Measurements from ENCODE around the gene CENPP.

CENPP gene

GRCh38 chr9:92504881-92505280 lies 179.1 kb downstream of the CENPP start:
- no peak overlapping the region for H3K27ac ChIP-seq (ENCODE audit: low read length)

GRCh38 chr9:92506184-92506857 lies 180.6 kb downstream of the CENPP start:
- no peak overlapping the region for H3K4me3 ChIP-seq (ENCODE audit: low read length)
- no peak overlapping the region for H3K27ac ChIP-seq (ENCODE audit: low read length)
- no peaks in the 10 kb centered on the region for H3K27me3 ChIP-seq (ENCODE audit: control insufficient read depth, insufficient read depth, low read length)
- H3K36me3 ChIP-seq (ENCODE audit: control insufficient read depth, low read depth, low read length), result no peaks in the 10 kb centered on the region
- H3K9ac ChIP-seq (ENCODE audit: low read length), result no peak overlapping the region
- H3K4me1 ChIP-seq (ENCODE audit: control insufficient read depth, low read depth, low read length), result peaks cover 6% of the 10 kb centered on the region
- no peaks in the 10 kb centered on the region for H3K9me3 ChIP-seq (ENCODE audit: control insufficient read depth, low read depth, low read length)

More at GRCh38 chr9:92504881-92505280, 179.1 kb downstream of the CENPP start:
- Histone ChIP-seq H3K4me3 (ENCODE audit: low read length) (no peak overlapping the region), H3K4me1 (ENCODE audit: control insufficient read depth, low read depth, low read length) (peaks cover 6% of the 10 kb centered on the region), H3K9me3 (ENCODE audit: control insufficient read depth, low read depth, low read length) (no peaks in the 10 kb centered on the region), H3K36me3 (ENCODE audit: control insufficient read depth, low read depth, low read length) (no peaks in the 10 kb centered on the region), H3K27me3 (ENCODE audit: control insufficient read depth, insufficient read depth, low read length) (no peaks in the 10 kb centered on the region), H3K9ac (ENCODE audit: low read length) (no peak overlapping the region)

- Histone ChIP-seq H3K4me3 (ENCODE audit: low read length) (no peak overlapping the region), H3K9ac (ENCODE audit: low read length) (no peak overlapping the region), H3K9me3 (ENCODE audit: control insufficient read depth, low read depth, low read length) (no peaks in the 10 kb centered on the region), H3K36me3 (ENCODE audit: control insufficient read depth, low read depth, low read length) (no peaks in the 10 kb centered on the region), H3K4me1 (ENCODE audit: control insufficient read depth, low read depth, low read length) (peaks cover 6% of the 10 kb centered on the region), H3K27me3 (ENCODE audit: control insufficient read depth, insufficient read depth, low read length) (no peaks in the 10 kb centered on the region), H3K27ac (ENCODE audit: low read length) (no peak overlapping the region)
Measured at GRCh38 chr9:92507005-92507404, 181.3 kb downstream of the CENPP start.

GRCh38 chr9:92507496-92507895 lies 181.7 kb downstream of the CENPP start:
- H3K27ac ChIP-seq (ENCODE audit: low read length), result no peak overlapping the region
- H3K36me3 ChIP-seq (ENCODE audit: control insufficient read depth, low read depth, low read length), result no peaks in the 10 kb centered on the region
- peaks cover 6% of the 10 kb centered on the region for H3K4me1 ChIP-seq (ENCODE audit: control insufficient read depth, low read depth, low read length)
- H3K9me3 ChIP-seq (ENCODE audit: control insufficient read depth, low read depth, low read length), result no peaks in the 10 kb centered on the region
- no peak overlapping the region for H3K4me3 ChIP-seq (ENCODE audit: low read length)
- no peaks in the 10 kb centered on the region for H3K27me3 ChIP-seq (ENCODE audit: control insufficient read depth, insufficient read depth, low read length)
- H3K9ac ChIP-seq (ENCODE audit: low read length), result no peak overlapping the region

- Histone ChIP-seq H3K27me3 (ENCODE audit: control insufficient read depth, insufficient read depth, low read length) (no peaks in the 10 kb centered on the region), H3K4me3 (ENCODE audit: low read length) (no peak overlapping the region), H3K9me3 (ENCODE audit: control insufficient read depth, low read depth, low read length) (no peaks in the 10 kb centered on the region), H3K4me1 (ENCODE audit: control insufficient read depth, low read depth, low read length) (peaks cover 6% of the 10 kb centered on the region), H3K9ac (ENCODE audit: low read length) (no peak overlapping the region), H3K27ac (ENCODE audit: low read length) (no peak overlapping the region), H3K36me3 (ENCODE audit: control insufficient read depth, low read depth, low read length) (no peaks in the 10 kb centered on the region)
Measured at GRCh38 chr9:92508018-92508820, 182.5 kb downstream of the CENPP start.

- Histone ChIP-seq H3K27ac (ENCODE audit: low read length) (no peak overlapping the region), H3K27me3 (ENCODE audit: control insufficient read depth, insufficient read depth, low read length) (no peaks in the 10 kb centered on the region), H3K36me3 (ENCODE audit: control insufficient read depth, low read depth, low read length) (no peaks in the 10 kb centered on the region), H3K4me1 (ENCODE audit: control insufficient read depth, low read depth, low read length) (no peaks in the 10 kb centered on the region), H3K4me3 (ENCODE audit: low read length) (no peak overlapping the region), H3K9ac (ENCODE audit: low read length) (no peak overlapping the region), H3K9me3 (ENCODE audit: control insufficient read depth, low read depth, low read length) (no peaks in the 10 kb centered on the region)
Measured at GRCh38 chr9:92509050-92509449, 183.3 kb downstream of the CENPP start.

- Histone ChIP-seq H3K36me3 (ENCODE audit: control insufficient read depth, low read depth, low read length) (no peaks in the 10 kb centered on the region), H3K9me3 (ENCODE audit: control insufficient read depth, low read depth, low read length) (no peaks in the 10 kb centered on the region), H3K4me3 (ENCODE audit: low read length) (no peak overlapping the region), H3K4me1 (ENCODE audit: control insufficient read depth, low read depth, low read length) (no peaks in the 10 kb centered on the region), H3K27me3 (ENCODE audit: control insufficient read depth, insufficient read depth, low read length) (no peaks in the 10 kb centered on the region), H3K27ac (ENCODE audit: low read length) (no peak overlapping the region), H3K9ac (ENCODE audit: low read length) (no peak overlapping the region)
Measured at GRCh38 chr9:92510747-92511146, 185.0 kb downstream of the CENPP start.

GRCh38 chr9:92512622-92513021 lies 186.9 kb downstream of the CENPP start:
- H3K4me1 ChIP-seq (ENCODE audit: control insufficient read depth, low read depth, low read length), result peaks cover 10% of the 10 kb centered on the region
- no peak overlapping the region for H3K27ac ChIP-seq (ENCODE audit: low read length)
- no peaks in the 10 kb centered on the region for H3K9me3 ChIP-seq (ENCODE audit: control insufficient read depth, low read depth, low read length)
- H3K9ac ChIP-seq (ENCODE audit: low read length), result no peak overlapping the region
- no peaks in the 10 kb centered on the region for H3K36me3 ChIP-seq (ENCODE audit: control insufficient read depth, low read depth, low read length)
- H3K4me3 ChIP-seq (ENCODE audit: low read length), result no peak overlapping the region
- no peaks in the 10 kb centered on the region for H3K27me3 ChIP-seq (ENCODE audit: control insufficient read depth, insufficient read depth, low read length)

GRCh38 chr9:92513349-92513748 lies 187.6 kb downstream of the CENPP start:
- Histone ChIP-seq H3K36me3 (ENCODE audit: control insufficient read depth, low read depth, low read length) (no peaks in the 10 kb centered on the region), H3K9ac (ENCODE audit: low read length) (no peak overlapping the region), H3K27me3 (ENCODE audit: control insufficient read depth, insufficient read depth, low read length) (no peaks in the 10 kb centered on the region), H3K4me3 (ENCODE audit: low read length) (no peak overlapping the region), H3K4me1 (ENCODE audit: control insufficient read depth, low read depth, low read length) (peaks cover 10% of the 10 kb centered on the region), H3K9me3 (ENCODE audit: control insufficient read depth, low read depth, low read length) (no peaks in the 10 kb centered on the region), H3K27ac (ENCODE audit: low read length) (no peak overlapping the region)

GRCh38 chr9:92514635-92515034 lies 188.9 kb downstream of the CENPP start:
- no peaks in the 10 kb centered on the region for H3K27me3 ChIP-seq (ENCODE audit: control insufficient read depth, insufficient read depth, low read length)
- H3K36me3 ChIP-seq (ENCODE audit: control insufficient read depth, low read depth, low read length), result no peaks in the 10 kb centered on the region
- no peaks in the 10 kb centered on the region for H3K9me3 ChIP-seq (ENCODE audit: control insufficient read depth, low read depth, low read length)
- H3K27ac ChIP-seq (ENCODE audit: low read length), result no peak overlapping the region
- no peak overlapping the region for H3K9ac ChIP-seq (ENCODE audit: low read length)
- peaks cover 10% of the 10 kb centered on the region for H3K4me1 ChIP-seq (ENCODE audit: control insufficient read depth, low read depth, low read length)
- H3K4me3 ChIP-seq (ENCODE audit: low read length), result no peak overlapping the region

GRCh38 chr9:92516521-92516920 lies 190.8 kb downstream of the CENPP start:
- no peaks in the 10 kb centered on the region for H3K27me3 ChIP-seq (ENCODE audit: control insufficient read depth, insufficient read depth, low read length)
- no peaks in the 10 kb centered on the region for H3K36me3 ChIP-seq (ENCODE audit: control insufficient read depth, low read depth, low read length)
- H3K4me3 ChIP-seq (ENCODE audit: low read length), result no peak overlapping the region
- H3K9me3 ChIP-seq (ENCODE audit: control insufficient read depth, low read depth, low read length), result no peaks in the 10 kb centered on the region
- H3K4me1 ChIP-seq (ENCODE audit: control insufficient read depth, low read depth, low read length), result peaks cover 10% of the 10 kb centered on the region
- H3K9ac ChIP-seq (ENCODE audit: low read length), result no peak overlapping the region
- H3K27ac ChIP-seq (ENCODE audit: low read length), result peak overlapping the region; percentile 24

GRCh38 chr9:92517046-92517445 lies 191.3 kb downstream of the CENPP start:
- peak overlapping the region; percentile 24 for H3K27ac ChIP-seq (ENCODE audit: low read length)
- H3K36me3 ChIP-seq (ENCODE audit: control insufficient read depth, low read depth, low read length), result no peaks in the 10 kb centered on the region
- H3K9ac ChIP-seq (ENCODE audit: low read length), result no peak overlapping the region
- H3K27me3 ChIP-seq (ENCODE audit: control insufficient read depth, insufficient read depth, low read length), result no peaks in the 10 kb centered on the region
- peaks cover 10% of the 10 kb centered on the region for H3K4me1 ChIP-seq (ENCODE audit: control insufficient read depth, low read depth, low read length)
- no peak overlapping the region for H3K4me3 ChIP-seq (ENCODE audit: low read length)
- H3K9me3 ChIP-seq (ENCODE audit: control insufficient read depth, low read depth, low read length), result no peaks in the 10 kb centered on the region

Data from iPS-18a (cell line).